MM.1S (cell line): ENCODE measurements around the gene MTX1.

Experiments
- EZH2 ChIP-seq: fragments of 300-600 bp; sonication (generic); optimal IDR thresholded peaks from 2 replicates; pipeline ENCODE3; 2017; ENCODE audit warnings: low read depth, mild to moderate bottlenecking, antibody characterized with exemption, low read length, mixed read lengths
- EZH2phosphoT487 ChIP-seq: fragments of 300-600 bp; sonication (generic); IDR thresholded peaks from 2 replicates; pipeline ENCODE4 v1.6.1; 2018; ENCODE audit warnings: antibody characterized with exemption, low read length
- TF ChIP-seq, protein P1 (sequence below): fragments of 300-600 bp; sonication (generic); IDR thresholded peaks from 2 replicates; pipeline ENCODE4 v1.5.1; 2016; ENCODE audit warnings: antibody characterized with exemption, low read length, mixed read lengths

DNA sequence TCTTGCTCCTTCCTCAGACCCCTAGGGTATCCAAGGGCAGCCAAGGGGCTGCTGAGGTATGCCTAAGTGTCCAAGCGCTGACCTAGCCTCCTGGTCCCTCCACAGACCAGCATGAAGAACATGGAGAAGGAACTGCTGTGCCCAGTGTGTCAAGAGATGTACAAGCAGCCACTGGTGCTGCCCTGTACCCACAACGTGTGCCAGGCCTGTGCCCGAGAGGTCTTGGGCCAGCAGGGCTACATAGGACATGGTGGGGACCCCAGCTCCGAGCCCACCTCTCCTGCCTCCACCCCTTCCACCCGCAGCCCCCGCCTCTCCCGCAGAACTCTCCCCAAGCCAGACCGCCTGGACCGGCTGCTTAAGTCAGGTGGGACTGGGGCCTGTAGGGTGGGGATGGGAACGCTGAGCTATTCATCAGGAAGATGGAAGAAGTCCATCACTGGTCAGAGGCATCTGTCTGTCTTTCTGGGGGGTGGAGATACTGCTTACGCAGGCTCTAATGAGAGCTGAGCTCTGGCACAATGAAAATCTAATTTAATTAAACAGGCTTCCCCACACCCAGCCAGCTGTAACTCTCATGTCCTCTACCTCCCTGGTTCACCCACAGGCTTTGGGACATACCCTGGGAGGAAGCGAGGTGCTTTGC is 33.1 kb upstream of the MTX1 start:
- TF ChIP-seq EZH2 (no peak), EZH2phosphoT487 (no peak)
- TF ChIP-seq, protein P1, sequence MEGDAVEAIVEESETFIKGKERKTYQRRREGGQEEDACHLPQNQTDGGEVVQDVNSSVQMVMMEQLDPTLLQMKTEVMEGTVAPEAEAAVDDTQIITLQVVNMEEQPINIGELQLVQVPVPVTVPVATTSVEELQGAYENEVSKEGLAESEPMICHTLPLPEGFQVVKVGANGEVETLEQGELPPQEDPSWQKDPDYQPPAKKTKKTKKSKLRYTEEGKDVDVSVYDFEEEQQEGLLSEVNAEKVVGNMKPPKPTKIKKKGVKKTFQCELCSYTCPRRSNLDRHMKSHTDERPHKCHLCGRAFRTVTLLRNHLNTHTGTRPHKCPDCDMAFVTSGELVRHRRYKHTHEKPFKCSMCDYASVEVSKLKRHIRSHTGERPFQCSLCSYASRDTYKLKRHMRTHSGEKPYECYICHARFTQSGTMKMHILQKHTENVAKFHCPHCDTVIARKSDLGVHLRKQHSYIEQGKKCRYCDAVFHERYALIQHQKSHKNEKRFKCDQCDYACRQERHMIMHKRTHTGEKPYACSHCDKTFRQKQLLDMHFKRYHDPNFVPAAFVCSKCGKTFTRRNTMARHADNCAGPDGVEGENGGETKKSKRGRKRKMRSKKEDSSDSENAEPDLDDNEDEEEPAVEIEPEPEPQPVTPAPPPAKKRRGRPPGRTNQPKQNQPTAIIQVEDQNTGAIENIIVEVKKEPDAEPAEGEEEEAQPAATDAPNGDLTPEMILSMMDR: no peak
